ENCODE measurements around the gene PAGR1. TPM values are rescaled to one million over a fixed set of nuclear protein-coding genes. Genes with fewer than 3 reads are reported as not detected.

PAGR1 gene
- total RNA-seq, 4 donors from 2014 or later = 20.9 to 26.9 (median 26.5) TPM

GRCh38 chr16:29816694-29817441 lies 916 bp downstream of the PAGR1 start:
- TF ChIP-seq POLR2A (IDR thresholded peaks at IDR 0.05; ENCODE audit: low read depth) (no peak), CTCF (IDR thresholded peaks at IDR 0.05) (no peak), POLR2AphosphoS5 (IDR thresholded peaks at IDR 0.05) (no peak), EP300 (IDR thresholded peaks at IDR 0.05) (no peak)
- Histone ChIP-seq H3K4me1 (peaks cover 70 to 88% (median 84%) of the 10 kb centered on the region in 4 donors), H3K4me3 (peak overlapping the region; percentile 60 to 84 (median 70)), H3K9me3 (no peaks in the 10 kb centered on the region), H3K27ac (replicated peaks in 1 of 4) (peak overlapping the region; percentile 95 to 96 (median 96)), H3K36me3 (peaks cover 0 to 19% (median 16%) of the 10 kb centered on the region in 4 donors), H3K27me3 (no peaks in the 10 kb centered on the region)
- intact Hi-C loops (cut with DNase I) = no loop called here
- DNase-seq (ENCODE audit: extremely low spot score) = no peak
- WGBS = 3% methylated on average over 25 of the region's 37 CpGs

- WGBS = 89% methylated on average over 4 of the region's 4 CpGs
- TF ChIP-seq POLR2A (IDR thresholded peaks at IDR 0.05; ENCODE audit: low read depth) = no peak
- no peak for TF ChIP-seq CTCF (IDR thresholded peaks at IDR 0.05)
- TF ChIP-seq POLR2AphosphoS5 (IDR thresholded peaks at IDR 0.05) = no peak
- intact Hi-C loops (cut with DNase I) = no loop called here
These were observed 2.1 kb downstream of the PAGR1 start for GRCh38 chr16:29818082-29818481.

GRCh38 chr16:29819506-29819905 lies 3.6 kb downstream of the PAGR1 start:
- WGBS = 74% methylated on average over 13 of the region's 15 CpGs
- peaks cover 67 to 88% (median 84%) of the 10 kb centered on the region in 4 donors for H3K4me1 ChIP-seq

More at GRCh38 chr16:29818082-29818481, 2.1 kb downstream of the PAGR1 start:
- no peak for DNase-seq (ENCODE audit: extremely low spot score)
- H3K4me1 ChIP-seq = peaks cover 69 to 88% (median 84%) of the 10 kb centered on the region in 4 donors
- H3K9me3 ChIP-seq = no peaks in the 10 kb centered on the region
- H3K36me3 ChIP-seq = peaks cover 0 to 19% (median 16%) of the 10 kb centered on the region in 4 donors
- H3K27ac ChIP-seq (replicated peaks in 1 of 4) = peak overlapping the region in 1 of 4 donors; percentile 96
- no peaks in the 10 kb centered on the region for H3K27me3 ChIP-seq
- H3K4me3 ChIP-seq = no peak overlapping the region

GRCh38 chr16:29820271-29820701 lies 4.3 kb downstream of the PAGR1 start, which contains the start of gene MVP:
Gene MVP (plus strand): TSS chr16:29820462. CDS start chr16:29830550, 10,088 bp downstream.
- H3K9me3 ChIP-seq = no peaks in the 10 kb centered on the region
- peaks cover 0 to 19% (median 16%) of the 10 kb centered on the region in 4 donors for H3K36me3 ChIP-seq
- peak within 1 kb of the TSS; percentile 64 to 82 (median 72) for H3K4me3 ChIP-seq
- no peaks in the 10 kb centered on the region for H3K27me3 ChIP-seq
- DNase-seq (ENCODE audit: extremely low spot score) = no peak
- TF ChIP-seq POLR2AphosphoS5 (IDR thresholded peaks at IDR 0.05) (peak; percentile 81 to 83), CTCF (IDR thresholded peaks at IDR 0.05) (no peak), POLR2A (IDR thresholded peaks at IDR 0.05; ENCODE audit: low read depth) (peak; percentile 41)
- WGBS = 0% methylated on average over 4 of the region's 4 CpGs
- intact Hi-C loops (cut with DNase I) = no loop called here
- H3K4me1 ChIP-seq = peaks cover 67 to 88% (median 84%) of the 10 kb centered on the region in 4 donors
- peak within 1 kb of the TSS; percentile 81 to 91 (median 86) for H3K27ac ChIP-seq (replicated peaks in 1 of 4)

More at GRCh38 chr16:29819506-29819905, 3.6 kb downstream of the PAGR1 start:
- peak overlapping the region in 3 of 4 donors; percentile 84 to 91 (median 87) for H3K27ac ChIP-seq (replicated peaks in 1 of 4)
- no peaks in the 10 kb centered on the region for H3K27me3 ChIP-seq
- TF ChIP-seq CTCF (IDR thresholded peaks at IDR 0.05) (no peak), POLR2A (IDR thresholded peaks at IDR 0.05; ENCODE audit: low read depth) (no peak), POLR2AphosphoS5 (IDR thresholded peaks at IDR 0.05) (no peak), EP300 (IDR thresholded peaks at IDR 0.05) (no peak)
- intact Hi-C loops (cut with DNase I) = no loop called here
- no peak for DNase-seq (ENCODE audit: extremely low spot score)
- H3K4me3 ChIP-seq = peak overlapping the region in 1 of 4 donors; percentile 82
- no peaks in the 10 kb centered on the region for H3K9me3 ChIP-seq
- H3K36me3 ChIP-seq = peaks cover 0 to 19% (median 16%) of the 10 kb centered on the region in 4 donors

Data from esophagus muscularis mucosa (tissue), 4 donors.